ENCODE results near the gene CPSF6. TPM values are rescaled to one million over a fixed set of nuclear protein-coding genes. Genes with fewer than 3 reads are reported as not detected.

The CPSF6 gene
- total RNA-seq, 4 donors from 2014 or later, result 10.4 to 27.6 (median 18.6) TPM

DNA sequence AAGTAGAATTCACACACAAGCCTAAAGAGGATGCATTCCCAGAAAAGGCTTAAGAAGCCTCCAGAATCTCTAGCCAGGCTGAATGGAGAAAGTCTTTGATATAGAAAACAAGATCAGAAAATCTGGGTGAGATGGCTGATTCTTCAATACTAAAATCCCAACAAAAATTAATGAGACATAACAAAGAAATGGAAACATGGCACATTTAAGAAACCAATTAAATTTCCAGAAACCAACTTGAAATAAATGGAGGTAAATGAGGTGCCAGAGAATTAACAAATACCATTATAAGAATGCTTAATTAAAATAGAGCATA is 51.9 kb downstream of the CPSF6 start:
- Histone ChIP-seq H3K4me3 (no peak overlapping the region), H3K36me3 (no peaks in the 10 kb centered on the region), H3K9me3 (no peaks in the 10 kb centered on the region), H3K4me1 (no peaks in the 10 kb centered on the region), H3K27ac (no peak overlapping the region), H3K27me3 (peaks cover 0 to 7% (median 4%) of the 10 kb centered on the region in 3 donors)
- ATAC-seq, result no peak
- intact Hi-C loops (cut with DNase I; ENCODE audit: low total_unique reads), result no loop called here
- no peak for DNase-seq
- TF ChIP-seq, protein P1, sequence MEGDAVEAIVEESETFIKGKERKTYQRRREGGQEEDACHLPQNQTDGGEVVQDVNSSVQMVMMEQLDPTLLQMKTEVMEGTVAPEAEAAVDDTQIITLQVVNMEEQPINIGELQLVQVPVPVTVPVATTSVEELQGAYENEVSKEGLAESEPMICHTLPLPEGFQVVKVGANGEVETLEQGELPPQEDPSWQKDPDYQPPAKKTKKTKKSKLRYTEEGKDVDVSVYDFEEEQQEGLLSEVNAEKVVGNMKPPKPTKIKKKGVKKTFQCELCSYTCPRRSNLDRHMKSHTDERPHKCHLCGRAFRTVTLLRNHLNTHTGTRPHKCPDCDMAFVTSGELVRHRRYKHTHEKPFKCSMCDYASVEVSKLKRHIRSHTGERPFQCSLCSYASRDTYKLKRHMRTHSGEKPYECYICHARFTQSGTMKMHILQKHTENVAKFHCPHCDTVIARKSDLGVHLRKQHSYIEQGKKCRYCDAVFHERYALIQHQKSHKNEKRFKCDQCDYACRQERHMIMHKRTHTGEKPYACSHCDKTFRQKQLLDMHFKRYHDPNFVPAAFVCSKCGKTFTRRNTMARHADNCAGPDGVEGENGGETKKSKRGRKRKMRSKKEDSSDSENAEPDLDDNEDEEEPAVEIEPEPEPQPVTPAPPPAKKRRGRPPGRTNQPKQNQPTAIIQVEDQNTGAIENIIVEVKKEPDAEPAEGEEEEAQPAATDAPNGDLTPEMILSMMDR (IDR thresholded peaks at IDR 0.05 in 4 of 5, conservative IDR thresholded peaks at IDR 0.05 in 1 of 5), result no peak
- no peak for TF ChIP-seq POLR2A (IDR thresholded peaks at IDR 0.05)
- in situ Hi-C loops (cut with MboI; ENCODE audit: low sequenced_read_pairs in 4 of 4), result no loop called here

DNA sequence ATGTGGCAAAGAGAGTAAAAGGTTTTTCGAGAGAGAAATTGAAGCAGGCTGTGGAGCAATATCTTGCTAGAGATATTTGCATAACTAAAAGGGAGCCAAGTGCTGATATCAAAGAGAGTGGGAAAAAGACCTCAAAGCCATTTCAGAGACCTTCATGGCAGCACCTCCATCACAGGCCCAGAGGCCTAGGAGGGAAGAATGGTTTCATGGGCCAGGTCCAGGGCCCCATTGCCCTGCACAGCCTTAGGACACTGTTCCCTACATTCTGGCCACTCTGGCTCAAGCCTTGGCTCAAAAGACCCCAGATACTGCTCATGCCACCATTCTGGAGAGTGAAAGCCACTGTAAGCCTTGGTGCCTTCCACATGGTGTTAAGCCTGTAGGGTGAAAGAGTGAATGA is 58.8 kb downstream of the CPSF6 start:
- intact Hi-C loops (cut with DNase I; ENCODE audit: low total_unique reads), result no loop called here
- in situ Hi-C loops (cut with MboI; ENCODE audit: low sequenced_read_pairs in 4 of 4), result no loop called here
- H3K9me3 ChIP-seq, result no peaks in the 10 kb centered on the region
- no peak for ATAC-seq
- no peaks in the 10 kb centered on the region for H3K36me3 ChIP-seq
- TF ChIP-seq, protein P1 (IDR thresholded peaks at IDR 0.05 in 4 of 5, conservative IDR thresholded peaks at IDR 0.05 in 1 of 5), result no peak
- no peak for TF ChIP-seq POLR2A (IDR thresholded peaks at IDR 0.05)
- no peak overlapping the region for H3K4me3 ChIP-seq
- DNase-seq, result no peak
- no peak overlapping the region for H3K27ac ChIP-seq
- no peaks in the 10 kb centered on the region for H3K4me1 ChIP-seq
- H3K27me3 ChIP-seq, result no peaks in the 10 kb centered on the region

DNA sequence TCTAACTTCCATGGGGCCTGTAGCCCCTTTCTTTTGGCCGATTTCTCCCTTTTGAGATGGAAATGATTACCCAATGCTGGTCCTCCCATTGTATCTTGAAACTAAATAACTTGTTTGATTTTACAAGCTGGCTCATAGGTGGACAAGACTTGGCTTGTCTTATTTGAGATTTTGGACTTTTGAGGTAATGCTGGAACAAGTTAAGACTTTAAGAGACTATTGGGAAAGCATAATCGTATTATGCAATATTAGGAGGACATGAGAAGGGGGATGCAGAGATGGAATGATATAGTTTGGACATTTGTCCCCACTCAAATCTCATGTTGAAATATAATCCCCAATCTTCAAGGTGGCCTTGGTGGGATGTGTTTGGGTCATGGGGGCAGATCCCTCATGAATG is 59.6 kb downstream of the CPSF6 start:
- DNase-seq (no peak), ATAC-seq (no peak)
- in situ Hi-C loops (cut with MboI; ENCODE audit: low sequenced_read_pairs in 4 of 4), result no loop called here
- no peaks in the 10 kb centered on the region for H3K9me3 ChIP-seq
- TF ChIP-seq POLR2A (IDR thresholded peaks at IDR 0.05), result no peak
- TF ChIP-seq, protein P1 (IDR thresholded peaks at IDR 0.05 in 4 of 5, conservative IDR thresholded peaks at IDR 0.05 in 1 of 5), result no peak
- no peaks in the 10 kb centered on the region for H3K36me3 ChIP-seq
- H3K27me3 ChIP-seq, result no peaks in the 10 kb centered on the region
- no peak overlapping the region for H3K4me3 ChIP-seq
- no peaks in the 10 kb centered on the region for H3K4me1 ChIP-seq
- H3K27ac ChIP-seq, result no peak overlapping the region
- intact Hi-C loops (cut with DNase I; ENCODE audit: low total_unique reads), result no loop called here

DNA sequence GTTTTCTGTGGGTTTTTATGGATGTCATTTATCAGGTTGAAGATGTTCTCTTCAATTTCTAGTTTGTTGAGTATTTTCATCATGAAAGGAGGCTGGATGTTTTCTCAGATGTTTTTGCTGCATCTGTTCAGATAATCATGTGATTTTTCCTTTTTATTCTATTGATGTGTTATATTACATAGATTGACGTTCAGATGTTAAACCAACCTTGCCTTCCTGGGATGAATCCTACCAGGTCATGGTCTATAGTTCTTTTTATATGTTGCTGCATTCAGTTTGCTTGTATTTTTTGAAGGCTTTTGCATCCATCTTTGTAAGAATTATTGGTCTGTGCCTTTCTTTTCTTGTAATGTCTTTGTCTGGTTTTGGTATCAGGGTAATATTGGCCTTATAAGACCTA is 64.9 kb downstream of the CPSF6 start:
- no peak for TF ChIP-seq POLR2A (IDR thresholded peaks at IDR 0.05)
- Histone ChIP-seq H3K36me3 (no peaks in the 10 kb centered on the region), H3K27ac (no peak overlapping the region), H3K27me3 (no peaks in the 10 kb centered on the region), H3K4me3 (no peak overlapping the region), H3K4me1 (no peaks in the 10 kb centered on the region), H3K9me3 (peaks cover 0 to 7% (median 0%) of the 10 kb centered on the region in 3 donors)
- in situ Hi-C loops (cut with MboI; ENCODE audit: low sequenced_read_pairs in 4 of 4) (no loop called here), intact Hi-C loops (cut with DNase I; ENCODE audit: low total_unique reads) (no loop called here)
- DNase-seq (no peak), ATAC-seq (no peak)

DNA sequence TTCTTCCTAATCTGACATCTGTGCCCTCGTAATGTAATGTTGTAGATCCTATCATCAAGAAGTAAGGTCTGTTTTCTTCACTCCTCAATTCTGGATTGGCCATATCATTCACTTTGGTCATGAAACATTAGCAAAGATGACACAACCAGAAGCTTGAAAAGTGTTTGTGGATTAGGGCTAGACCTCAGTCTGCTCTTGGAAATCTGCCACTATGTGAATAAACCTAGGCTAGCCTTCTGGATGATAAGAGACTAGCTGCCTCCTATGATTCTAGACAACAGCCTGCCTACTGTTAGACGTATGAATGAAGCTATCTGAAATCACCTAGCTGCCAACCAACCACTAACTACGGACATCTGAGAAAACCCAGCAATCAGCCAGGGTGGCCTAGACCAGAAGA is 70.1 kb downstream of the CPSF6 start:
- intact Hi-C loops (cut with DNase I; ENCODE audit: low total_unique reads) (no loop called here), in situ Hi-C loops (cut with MboI; ENCODE audit: low sequenced_read_pairs in 4 of 4) (no loop called here)
- Histone ChIP-seq H3K4me1 (no peaks in the 10 kb centered on the region), H3K4me3 (no peak overlapping the region), H3K9me3 (peaks cover 0 to 5% (median 0%) of the 10 kb centered on the region in 3 donors), H3K27me3 (no peaks in the 10 kb centered on the region), H3K27ac (no peak overlapping the region), H3K36me3 (no peaks in the 10 kb centered on the region)
- DNase-seq (no peak), ATAC-seq (no peak)
- TF ChIP-seq, protein P1 (IDR thresholded peaks at IDR 0.05 in 4 of 5, conservative IDR thresholded peaks at IDR 0.05 in 1 of 5), result no peak
- no peak for TF ChIP-seq POLR2A (IDR thresholded peaks at IDR 0.05)

All from gastrocnemius medialis (tissue), 4 donors.